Duodenal mucosa (tissue), 2 donors: ENCODE data around the gene RFFL.
"Not testable (repeated sequence)": the region's sequence is repeated elsewhere in the genome, so short reads cannot be mapped to it uniquely, and the experiment has no call there.

ENCODE experiments used
- H3K27ac ChIP-seq: one replicate; pipeline ENCODE4 v1.7.0; 2013; ENCODE audit warnings: low read depth, low read length
- H3K27me3 ChIP-seq, 2 donors: one replicate each; pipeline ENCODE4 v1.7.0; 2013; ENCODE audit warnings: low read length in 2 of 2, control low read depth in 1 of 2; ENCODE audit not compliant: insufficient read depth in 2 of 2, control insufficient read depth in 1 of 2
- H3K36me3 ChIP-seq, 2 donors: one replicate each; pipeline ENCODE4 v1.7.0; 2013; ENCODE audit warnings: low read length in 2 of 2, control low read depth in 1 of 2; ENCODE audit not compliant: insufficient read depth in 2 of 2, control insufficient read depth in 1 of 2
- H3K4me1 ChIP-seq, 2 donors: one replicate each; pipeline ENCODE4 v1.7.0; 2013; ENCODE audit warnings: low read length in 2 of 2, control low read depth in 1 of 2; ENCODE audit not compliant: insufficient read depth in 2 of 2, control insufficient read depth in 1 of 2
- H3K4me3 ChIP-seq, 2 donors: one replicate each; pipeline ENCODE4 v1.7.0; 2013; ENCODE audit warnings: low read length in 2 of 2, low read depth in 1 of 2
- H3K9ac ChIP-seq, 2 donors: one replicate each; pipeline ENCODE4 v1.7.0; 2013; ENCODE audit warnings: low read length in 2 of 2, low read depth in 1 of 2
- H3K9me3 ChIP-seq, 2 donors: one replicate each; pipeline ENCODE4 v1.7.0; 2013; ENCODE audit warnings: low read length in 2 of 2, control low read depth in 1 of 2; ENCODE audit not compliant: control insufficient read depth in 1 of 2

The RFFL gene

DNA sequence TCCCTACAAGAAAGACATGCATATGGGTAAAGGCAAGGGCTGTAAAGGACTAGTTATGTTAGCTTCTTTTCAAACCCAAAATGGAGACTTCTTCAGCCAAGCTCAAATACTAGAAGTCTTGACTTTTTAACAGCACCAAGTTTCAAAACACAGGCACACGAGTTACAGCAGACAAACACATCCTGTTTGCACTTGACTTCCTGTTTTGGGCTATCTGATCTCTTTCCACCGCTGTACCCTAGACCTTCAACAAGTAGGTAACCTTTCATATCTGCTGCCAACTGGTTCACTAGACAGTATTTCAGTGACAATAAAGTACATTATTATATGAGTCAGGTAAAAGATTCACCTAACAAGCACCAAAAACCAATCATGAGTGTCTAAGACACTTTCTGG is 12.3 kb downstream of the RFFL start:
- peak overlapping the region; percentile 23 to 44 for H3K4me3 ChIP-seq
- no peaks in the 10 kb centered on the region for H3K36me3 ChIP-seq
- no peaks in the 10 kb centered on the region for H3K27me3 ChIP-seq
- H3K9ac ChIP-seq, result peak overlapping the region in 1 of 2 donors; percentile 23
- H3K27ac ChIP-seq, result peak overlapping the region; percentile 57
- no peaks in the 10 kb centered on the region for H3K9me3 ChIP-seq
- H3K4me1 ChIP-seq, result peaks cover 34 to 53% of the 10 kb centered on the region in 2 donors

DNA sequence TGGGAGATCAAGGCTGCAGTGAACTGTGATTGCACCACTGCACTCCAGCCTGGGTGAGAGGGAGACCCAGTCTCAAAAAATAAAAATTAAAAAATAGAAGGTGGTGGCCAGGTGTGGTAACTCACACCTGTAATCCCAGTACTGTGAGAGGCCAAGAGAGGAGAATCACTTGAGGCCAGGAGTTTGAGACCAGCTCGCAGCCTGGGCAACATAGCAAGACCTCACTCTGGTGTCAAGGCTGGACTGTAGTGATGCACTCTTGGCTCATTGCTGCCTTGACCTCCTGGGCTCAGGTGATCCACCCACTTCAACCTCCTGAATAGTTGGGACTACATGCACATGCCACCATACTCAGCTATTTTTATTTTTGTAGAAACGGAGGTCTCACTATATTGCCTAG is 13.3 kb downstream of the RFFL start:
- H3K36me3 ChIP-seq, result no peaks in the 10 kb centered on the region
- H3K27ac ChIP-seq, result no peak overlapping the region
- peaks cover 41 to 58% of the 10 kb centered on the region in 2 donors for H3K4me1 ChIP-seq
- H3K4me3 ChIP-seq, result no peak overlapping the region
- H3K27me3 ChIP-seq, result no peaks in the 10 kb centered on the region
- H3K9me3 ChIP-seq, result no peaks in the 10 kb centered on the region
- H3K9ac ChIP-seq, result no peak overlapping the region

DNA sequence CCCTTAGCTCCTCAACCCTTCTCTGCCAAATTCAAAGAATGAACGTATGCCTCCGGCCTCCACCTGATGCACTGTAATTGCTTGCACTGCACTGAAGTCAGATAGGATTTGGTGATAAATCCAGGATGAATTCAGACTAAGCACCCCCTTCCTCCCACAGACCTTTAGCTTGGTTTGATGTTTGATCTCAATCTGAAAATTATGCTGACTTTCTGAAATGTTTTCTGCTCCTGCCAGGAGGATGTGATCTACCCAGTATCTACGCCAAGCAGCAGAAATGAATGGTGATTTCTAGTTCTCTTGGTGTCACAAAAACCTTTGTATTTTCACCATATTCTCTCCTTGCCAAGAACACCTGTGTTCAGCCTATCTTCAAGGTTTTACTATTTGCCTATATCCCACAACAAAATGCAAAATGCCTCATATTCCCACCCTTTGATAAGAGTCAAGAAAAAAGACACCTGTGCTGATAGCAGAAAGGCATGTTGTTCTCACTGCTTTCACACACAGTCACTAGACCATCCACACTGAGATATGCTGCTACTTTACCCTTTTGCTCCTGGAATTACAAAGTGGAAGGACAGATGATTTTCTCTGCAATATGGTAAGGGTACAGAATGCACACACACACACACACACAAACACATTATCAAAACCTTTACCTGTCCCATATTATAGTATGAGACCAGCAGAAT is 14.7 kb downstream of the RFFL start:
- H3K4me1 ChIP-seq, result peaks cover 53 to 71% of the 10 kb centered on the region in 2 donors
- H3K27ac ChIP-seq, result no peak overlapping the region
- no peak overlapping the region for H3K9ac ChIP-seq
- no peak overlapping the region for H3K4me3 ChIP-seq
- no peaks in the 10 kb centered on the region for H3K27me3 ChIP-seq
- no peaks in the 10 kb centered on the region for H3K9me3 ChIP-seq
- no peaks in the 10 kb centered on the region for H3K36me3 ChIP-seq

- peak overlapping the region; percentile 45 to 51 for H3K4me3 ChIP-seq
- no peaks in the 10 kb centered on the region for H3K27me3 ChIP-seq
- H3K4me1 ChIP-seq, result peaks cover 49 to 62% of the 10 kb centered on the region in 2 donors
- H3K36me3 ChIP-seq, result no peaks in the 10 kb centered on the region
- peak overlapping the region; percentile 21 to 41 for H3K9ac ChIP-seq
- H3K9me3 ChIP-seq, result no peaks in the 10 kb centered on the region
- peak overlapping the region; percentile 22 for H3K27ac ChIP-seq
These were observed 16.7 kb downstream of the RFFL start for GRCh38 chr17:35046740-35047283.

- Histone ChIP-seq H3K36me3 (no peaks in the 10 kb centered on the region), H3K27ac (no peak overlapping the region), H3K9ac (peak overlapping the region; percentile 21 to 41), H3K9me3 (no peaks in the 10 kb centered on the region), H3K4me1 (peaks cover 48 to 57% of the 10 kb centered on the region in 2 donors), H3K27me3 (no peaks in the 10 kb centered on the region), H3K4me3 (peak overlapping the region; percentile 45 to 51)
These were observed 17.3 kb downstream of the RFFL start for GRCh38 chr17:35046245-35046644.

GRCh38 chr17:35045458-35045979 is 18.0 kb downstream of the RFFL start:
- peaks cover 40 to 52% of the 10 kb centered on the region in 2 donors for H3K4me1 ChIP-seq
- H3K9ac ChIP-seq, H3K9me3 ChIP-seq, H3K36me3 ChIP-seq, H3K27me3 ChIP-seq, H3K27ac ChIP-seq, H3K4me3 ChIP-seq: not testable (repeated sequence)

GRCh38 chr17:35044181-35044580 is 19.3 kb downstream of the RFFL start:
- Histone ChIP-seq H3K9me3 (no peaks in the 10 kb centered on the region), H3K4me1 (peaks cover 40 to 47% of the 10 kb centered on the region in 2 donors), H3K9ac (no peak overlapping the region), H3K4me3 (no peak overlapping the region), H3K27me3 (no peaks in the 10 kb centered on the region), H3K36me3 (no peaks in the 10 kb centered on the region), H3K27ac (no peak overlapping the region)

DNA sequence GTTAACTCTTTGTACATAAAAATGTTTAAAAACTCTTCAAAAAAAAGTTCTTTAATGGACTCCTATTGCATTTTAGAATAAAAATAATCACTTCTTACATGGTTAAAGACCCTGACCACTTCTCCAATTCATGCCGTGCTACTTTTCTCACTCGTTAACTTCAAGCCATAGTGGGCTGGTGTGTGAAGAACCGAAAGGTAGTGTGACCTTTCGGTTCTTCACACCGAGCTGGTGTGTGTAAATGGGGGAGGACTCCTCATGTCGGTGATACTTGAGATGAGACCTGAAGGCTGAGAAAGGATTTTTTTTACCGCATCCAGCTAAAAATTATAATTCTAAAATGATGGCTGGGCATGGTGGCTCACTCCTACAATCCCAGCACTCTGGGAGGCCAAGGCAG is 22.1 kb downstream of the RFFL start:
- Histone ChIP-seq H3K36me3 (no peaks in the 10 kb centered on the region), H3K27me3 (no peaks in the 10 kb centered on the region), H3K4me1 (peaks cover 22 to 29% of the 10 kb centered on the region in 2 donors), H3K4me3 (no peak overlapping the region), H3K27ac (no peak overlapping the region), H3K9ac (no peak overlapping the region), H3K9me3 (no peaks in the 10 kb centered on the region)

- Histone ChIP-seq H3K4me1 (peaks cover 0 to 5% of the 10 kb centered on the region in 2 donors), H3K36me3 (no peaks in the 10 kb centered on the region), H3K9ac (no peak overlapping the region), H3K9me3 (no peaks in the 10 kb centered on the region), H3K4me3 (no peak overlapping the region), H3K27me3 (no peaks in the 10 kb centered on the region), H3K27ac (no peak overlapping the region)
These were observed 25.1 kb downstream of the RFFL start for GRCh38 chr17:35038453-35038852.

DNA sequence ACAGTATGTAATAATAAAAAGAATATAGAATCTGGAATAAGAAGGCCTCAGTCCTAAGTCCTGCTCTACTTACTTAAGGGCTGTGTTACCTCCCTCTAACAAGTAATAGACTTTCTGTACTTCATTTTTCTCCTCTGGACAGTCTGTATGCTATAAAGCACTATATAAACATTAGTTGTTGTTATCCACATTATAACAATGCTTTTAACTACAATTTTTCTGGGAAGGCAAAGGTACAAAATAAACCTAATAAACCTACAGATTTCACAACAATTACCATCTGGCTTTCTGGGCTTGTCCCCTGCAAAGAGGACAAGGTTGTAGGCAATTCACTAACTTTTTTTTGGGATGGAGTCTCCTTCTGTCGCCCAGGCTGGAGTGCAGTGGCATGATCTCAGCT is 32.7 kb downstream of the RFFL start:
- Histone ChIP-seq H3K27me3 (no peaks in the 10 kb centered on the region), H3K4me3 (no peak overlapping the region), H3K4me1 (peaks cover 6 to 11% of the 10 kb centered on the region in 2 donors), H3K36me3 (peaks cover 6 to 8% of the 10 kb centered on the region in 2 donors), H3K9me3 (no peaks in the 10 kb centered on the region), H3K9ac (no peak overlapping the region), H3K27ac (no peak overlapping the region)
